Right lobe of liver (tissue), 6 donors: Measurements from ENCODE around the gene OPN3. TPM values are rescaled to one million over a fixed set of nuclear protein-coding genes. Genes with fewer than 3 reads are reported as not detected.

Experiments used
- ATAC-seq, 4 donors: fragments of 200-7000 bp; cut with Tn5 transposase; one replicate each; pipeline ENCODE4 v1.9.1; 2020; ENCODE audit warnings: mild to moderate bottlenecking in 4 of 4, moderate library complexity in 4 of 4
- DNase-seq, 3 donors: peaks; one replicate each; pipeline ENCODE4 v3.0.0-alpha.2; 2020
- H3K27ac ChIP-seq, 3 donors: fragments of 200-600 bp; one replicate each; pipeline ENCODE4 v1.8.0; 2022
- H3K27me3 ChIP-seq, 2 donors: fragments of 200-600 bp; one replicate each; pipeline ENCODE4 v1.8.0; 2022
- H3K36me3 ChIP-seq, 4 donors: fragments of 200-600 bp; sonication (generic) in 1 of 4; one replicate each; pipeline versions ENCODE4 v1.5.1 to v1.8.0; 2017 to 2022; ENCODE audit warnings: control low read depth in 1 of 4
- H3K4me1 ChIP-seq, 4 donors: fragments of 200-600 bp; sonication (generic) in 1 of 4; one replicate each; pipeline versions ENCODE4 v1.5.1 to v1.8.0; 2017 to 2022; ENCODE audit warnings: control low read depth in 1 of 4
- H3K4me3 ChIP-seq, 3 donors: fragments of 200-600 bp; one replicate each; pipeline ENCODE4 v1.8.0; 2022
- H3K9me3 ChIP-seq, 4 donors: fragments of 200-600 bp; sonication (generic) in 1 of 4; one replicate each; pipeline versions ENCODE4 v1.5.1 to v1.8.0; 2017 to 2022; ENCODE audit warnings: control low read depth in 1 of 4
- POLR2A ChIP-seq: fragments of 450-650 bp; IDR thresholded peaks from one replicate; pipeline ENCODE4 v1.6.1; 2017; ENCODE audit warnings: antibody characterized with exemption, mild to moderate bottlenecking
- WGBS: methylation state at CpG from one replicate; pipeline ENCODE4 v1.1.6; 2018; ENCODE audit warnings: low coverage, low lambda C conversion rate; ENCODE audit not compliant: insufficient coverage; ENCODE audit errors: missing lambda C conversion rate; 5-methylcytosine and 5-hydroxymethylcytosine counted together
- intact Hi-C, 2 donors: fragments of 100-400 bp; cut with DNase I; formaldehyde crosslinking; loops; one replicate each; pipeline versions ENCODE4 v1.11.2 to v1.14.1; 2022
- total RNA-seq, 6 experiments: library from RNA; depleted of rRNA in 2 of 6; stranded (reverse); fragments of >200 nt in 2 of 6; fragmentation: NEBNext Ultra II Directional in 3 of 6; extraction: Animal tissue kit (Norgen Biotek cat#: 25700) in 3 of 6; gene quantifications; one replicate each; pipeline versions ENCODE4 v1.1.0 to v1.2.4, GENCODE V29; 2016 to 2023
- TF ChIP-seq, protein P1 (sequence below), 4 donors: fragments of 200-600 bp in 3 of 4; fragments of 450-650 bp in 1 of 4; IDR thresholded peaks; one replicate each; pipeline versions ENCODE4 v1.5.1 to v1.8.0; 2016 to 2022; ENCODE audit warnings: antibody characterized with exemption in 4 of 4, mild to moderate bottlenecking in 2 of 4
- donor health status: DM: no; HTN: yes; CAD: no.
- donor health status: DM: no; HTN: no; CAD: no.
- donor health status: DM: no; HTN: no; CAD: no.
- donor health status: DM: no; HTN: yes; CAD: no.
- donor health status: DM: no; HTN: yes; CAD: no.

Gene OPN3
- total RNA-seq, 6 experiments from 2014 or later: 15.7 to 38.2 (median 28.8) TPM

GRCh38 chr1:241624935-241625334 is 15.2 kb downstream of the OPN3 start:
- no peak overlapping the region for H3K4me3 ChIP-seq
- WGBS: 66% methylated on average over 2 of the region's 2 CpGs
- ATAC-seq: no peak
- H3K36me3 ChIP-seq: no peaks in the 10 kb centered on the region
- TF ChIP-seq, protein P1, sequence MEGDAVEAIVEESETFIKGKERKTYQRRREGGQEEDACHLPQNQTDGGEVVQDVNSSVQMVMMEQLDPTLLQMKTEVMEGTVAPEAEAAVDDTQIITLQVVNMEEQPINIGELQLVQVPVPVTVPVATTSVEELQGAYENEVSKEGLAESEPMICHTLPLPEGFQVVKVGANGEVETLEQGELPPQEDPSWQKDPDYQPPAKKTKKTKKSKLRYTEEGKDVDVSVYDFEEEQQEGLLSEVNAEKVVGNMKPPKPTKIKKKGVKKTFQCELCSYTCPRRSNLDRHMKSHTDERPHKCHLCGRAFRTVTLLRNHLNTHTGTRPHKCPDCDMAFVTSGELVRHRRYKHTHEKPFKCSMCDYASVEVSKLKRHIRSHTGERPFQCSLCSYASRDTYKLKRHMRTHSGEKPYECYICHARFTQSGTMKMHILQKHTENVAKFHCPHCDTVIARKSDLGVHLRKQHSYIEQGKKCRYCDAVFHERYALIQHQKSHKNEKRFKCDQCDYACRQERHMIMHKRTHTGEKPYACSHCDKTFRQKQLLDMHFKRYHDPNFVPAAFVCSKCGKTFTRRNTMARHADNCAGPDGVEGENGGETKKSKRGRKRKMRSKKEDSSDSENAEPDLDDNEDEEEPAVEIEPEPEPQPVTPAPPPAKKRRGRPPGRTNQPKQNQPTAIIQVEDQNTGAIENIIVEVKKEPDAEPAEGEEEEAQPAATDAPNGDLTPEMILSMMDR (IDR thresholded peaks at IDR 0.05): no peak
- no peak for TF ChIP-seq POLR2A
- intact Hi-C loops: no loop called here
- no peak for DNase-seq
- H3K27ac ChIP-seq: no peak overlapping the region
- no peaks in the 10 kb centered on the region for H3K27me3 ChIP-seq
- no peaks in the 10 kb centered on the region for H3K9me3 ChIP-seq
- H3K4me1 ChIP-seq: peaks cover 0 to 32% (median 0%) of the 10 kb centered on the region in 4 donors

GRCh38 chr1:241622669-241623068 is 17.5 kb downstream of the OPN3 start:
- peaks cover 0 to 24% (median 0%) of the 10 kb centered on the region in 4 donors for H3K4me1 ChIP-seq
- TF ChIP-seq, protein P1 (IDR thresholded peaks at IDR 0.05): no peak
- TF ChIP-seq POLR2A: no peak
- H3K36me3 ChIP-seq: no peaks in the 10 kb centered on the region
- H3K9me3 ChIP-seq: no peaks in the 10 kb centered on the region
- H3K27ac ChIP-seq: peak overlapping the region in 2 of 3 donors; percentile 35 to 37
- H3K4me3 ChIP-seq: no peak overlapping the region
- intact Hi-C loops: no loop called here
- ATAC-seq (peak; percentile 79 to 90 (median 84)), DNase-seq (peak in 1 of 3 donors; percentile 66)
- 47% methylated on average over 5 of the region's 5 CpGs for WGBS
- H3K27me3 ChIP-seq: no peaks in the 10 kb centered on the region

GRCh38 chr1:241617426-241617825 is 22.7 kb downstream of the OPN3 start:
- Histone ChIP-seq H3K27ac (no peak overlapping the region), H3K36me3 (no peaks in the 10 kb centered on the region), H3K4me3 (no peak overlapping the region), H3K9me3 (no peaks in the 10 kb centered on the region), H3K27me3 (no peaks in the 10 kb centered on the region), H3K4me1 (peaks cover 0 to 33% (median 9%) of the 10 kb centered on the region in 4 donors)
- ATAC-seq: no peak
- intact Hi-C loops: loop anchor here in 1 of 2 donors (10.0 kb wide), 1 partner anchor 217 kb away; no protein-coding TSS in a partner anchor
- 95% methylated on average over 7 of the region's 7 CpGs for WGBS
- no peak for TF ChIP-seq POLR2A
- TF ChIP-seq, protein P1 (IDR thresholded peaks at IDR 0.05): no peak
- DNase-seq: no peak

GRCh38 chr1:241615043-241615974 is 24.9 kb downstream of the OPN3 start:
- peak overlapping the region in 1 of 3 donors; percentile 22 for H3K4me3 ChIP-seq
- peaks cover 0 to 45% (median 17%) of the 10 kb centered on the region in 4 donors for H3K4me1 ChIP-seq
- H3K27ac ChIP-seq: peak overlapping the region; percentile 75 to 88 (median 82)
- 34% methylated on average over 7 of the region's 8 CpGs for WGBS
- no peaks in the 10 kb centered on the region for H3K27me3 ChIP-seq
- no peaks in the 10 kb centered on the region for H3K9me3 ChIP-seq
- TF ChIP-seq POLR2A: peak; percentile 83
- TF ChIP-seq, protein P1 (IDR thresholded peaks at IDR 0.05): no peak
- no peaks in the 10 kb centered on the region for H3K36me3 ChIP-seq
- ATAC-seq (peak; percentile 84 to 97 (median 94)), DNase-seq (peak; percentile 73 to 81 (median 76))
- intact Hi-C loops: loop anchor here in 1 of 2 donors (10.0 kb wide), 1 partner anchor 219 kb away; no protein-coding TSS in a partner anchor
